Measurements from ENCODE around the gene HERC3. TPM values are rescaled to one million over a fixed set of nuclear protein-coding genes. Genes with fewer than 3 reads are reported as not detected.

The HERC3 gene
- total RNA-seq, 2 donors from 2014 or later, result 41.9 to 45.9 TPM

DNA sequence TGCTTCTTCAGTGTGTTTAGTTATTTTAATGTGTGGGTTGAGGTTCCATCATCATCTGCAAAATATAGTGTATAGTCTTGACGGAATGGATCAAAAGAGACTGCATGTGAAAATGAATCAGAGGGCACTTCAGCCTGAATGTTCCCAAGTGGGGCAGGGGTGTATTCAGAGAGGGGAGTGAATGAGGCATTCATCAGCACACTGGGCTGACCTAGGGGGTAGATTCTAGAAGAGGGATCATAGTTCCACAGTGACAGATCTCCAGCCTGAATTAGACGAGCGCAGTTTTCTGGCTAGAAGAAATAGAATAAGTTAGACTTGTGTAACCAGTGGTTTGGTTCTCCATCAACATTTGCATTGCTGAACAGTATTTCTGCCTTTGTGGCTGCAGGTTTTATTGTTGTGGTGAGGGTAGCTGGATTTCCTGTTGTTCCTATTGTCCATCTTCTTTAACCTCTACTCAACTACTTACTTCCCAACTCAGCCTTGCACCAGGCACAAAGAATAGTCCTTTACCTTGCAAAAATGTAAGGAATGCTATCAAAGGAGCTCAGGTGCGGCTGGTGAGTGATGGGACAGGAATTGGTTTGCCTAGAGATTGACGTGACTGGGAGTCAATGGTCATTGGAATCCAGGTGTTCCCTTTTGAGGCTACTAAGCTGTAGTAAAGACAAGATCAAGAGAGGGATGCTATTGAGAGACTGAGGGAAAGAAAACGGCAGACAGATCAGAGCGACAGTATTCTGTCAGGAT, 54.4 kb downstream of the HERC3 start:
- ATAC-seq, result no peak
- DNase-seq, result no peak
- intact Hi-C loops (cut with DNase I), result no loop called here

DNA sequence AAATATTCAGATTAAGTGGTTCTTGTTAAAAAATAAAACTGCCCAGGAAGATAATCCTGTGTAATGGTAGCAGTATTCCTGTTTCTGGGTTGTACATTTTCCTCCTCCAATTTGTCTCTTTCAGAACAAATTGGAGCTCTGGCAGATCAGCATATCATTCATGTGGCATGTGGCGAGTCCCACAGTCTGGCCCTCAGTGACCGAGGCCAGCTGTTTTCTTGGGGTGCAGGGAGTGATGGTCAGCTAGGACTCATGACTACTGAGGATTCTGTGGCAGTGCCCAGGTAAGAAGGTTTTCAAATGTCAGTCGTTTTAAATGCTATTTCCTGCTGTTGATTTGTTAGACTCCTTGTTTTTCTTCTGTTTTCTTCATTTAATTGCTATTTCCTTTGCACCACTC, 57.4 kb downstream of the HERC3 start:
- ATAC-seq (no peak), DNase-seq (no peak)
- intact Hi-C loops (cut with DNase I), result loop anchor here in 1 of 2 donors (10.0 kb wide), 1 partner anchor 55 kb away; the partner anchor contains the start of gene HERC3

DNA sequence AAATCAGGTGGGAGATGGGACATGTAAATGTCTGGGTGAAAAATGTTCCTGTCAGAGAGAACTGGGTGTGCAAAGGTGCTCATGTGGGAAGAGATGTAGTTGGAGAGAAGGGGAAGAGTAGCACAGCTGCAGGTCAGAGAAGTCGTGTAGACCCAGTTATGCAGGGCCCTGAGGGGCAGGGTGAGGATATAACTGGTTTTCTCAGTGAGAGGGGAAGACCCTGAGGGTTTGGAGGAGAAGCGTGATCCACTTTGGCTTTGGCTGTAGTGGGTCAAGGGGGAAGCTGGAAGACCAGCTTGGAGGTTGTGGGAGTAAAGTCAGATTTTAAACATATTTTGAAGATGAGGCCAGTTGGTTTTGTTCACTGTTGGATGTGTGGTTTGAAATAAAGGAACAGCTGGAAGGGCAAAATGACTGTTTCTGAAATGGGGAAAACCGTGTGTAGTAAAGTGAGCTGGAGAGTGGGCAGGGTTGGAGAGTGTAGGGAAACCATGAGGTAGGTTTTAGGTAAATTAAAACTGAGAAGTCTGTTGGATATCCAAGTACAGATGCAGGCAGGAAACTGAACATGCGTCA, 61.2 kb downstream of the HERC3 start:
- DNase-seq, result no peak
- intact Hi-C loops (cut with DNase I), result loop anchor here in 1 of 2 donors (10.0 kb wide), 1 partner anchor 59 kb away; the partner anchor contains the start of gene HERC3

DNA sequence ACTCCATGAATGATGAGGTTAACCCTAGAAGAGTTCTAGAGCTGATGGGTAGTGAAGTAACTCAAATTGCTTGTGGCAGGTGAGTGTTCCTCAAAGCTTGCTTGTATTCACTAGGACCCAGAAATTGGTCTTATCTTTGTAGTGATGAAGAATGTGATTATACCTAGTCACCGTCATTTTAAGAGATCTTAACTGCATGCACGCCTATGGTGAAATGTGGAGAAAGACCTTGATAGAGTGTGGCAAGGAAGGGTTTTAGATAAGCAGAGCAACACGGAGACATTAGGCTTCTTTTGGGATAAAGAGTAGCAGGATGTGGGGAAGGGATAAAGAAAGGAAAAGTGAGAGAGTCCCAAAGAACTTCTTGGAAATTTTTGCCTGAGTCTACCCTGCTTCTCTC, 62.9 kb downstream of the HERC3 start:
- intact Hi-C loops (cut with DNase I), result loop anchor here (5.0 to 10.0 kb wide), 2 partner anchors 60 to 118 kb away; partner anchors contain the start of gene HERC3 (in 1 of the 2)
- ATAC-seq (no peak), DNase-seq (no peak)

More for the DNA sequence above, 61.2 kb downstream of the HERC3 start:
- ATAC-seq, result no peak

DNA sequence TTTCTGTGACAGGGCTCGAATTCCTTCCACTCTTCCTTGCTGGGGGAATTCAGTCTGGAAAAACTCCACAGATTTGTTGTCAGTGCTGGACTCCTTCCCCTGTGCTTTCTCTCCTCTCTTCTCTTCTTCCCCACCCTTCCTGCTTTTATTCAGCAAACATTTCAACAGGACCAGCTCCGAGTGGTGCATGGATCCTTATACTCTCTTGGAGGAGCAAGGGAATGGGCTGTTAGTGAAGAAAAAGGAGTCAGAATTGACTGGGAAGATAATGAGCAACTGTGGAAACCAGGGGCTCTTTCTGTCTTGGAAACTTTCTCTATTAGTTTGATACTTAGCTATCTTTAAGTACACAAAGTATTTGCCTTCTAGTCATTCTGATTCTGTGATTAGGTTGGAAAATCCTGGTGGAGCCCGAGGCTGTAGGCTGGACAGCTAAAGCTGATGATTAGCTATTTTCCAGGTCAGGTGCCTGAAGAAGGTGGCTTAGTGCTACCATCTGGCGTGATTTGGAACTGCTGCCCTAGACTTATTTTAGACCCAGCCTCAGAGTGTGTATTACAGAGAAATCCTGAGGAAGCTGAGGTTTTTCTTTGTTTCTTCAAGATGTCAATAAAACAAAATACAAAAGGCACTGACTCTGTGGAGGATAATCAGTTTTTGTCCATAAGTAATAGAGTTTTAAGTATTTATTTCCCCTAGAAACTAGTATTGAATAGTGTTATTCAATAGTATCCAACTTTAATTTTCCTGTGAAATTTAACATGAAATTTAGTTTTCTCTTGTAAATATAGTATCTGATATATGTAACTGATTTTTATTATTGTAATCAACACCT, 67.0 kb downstream of the HERC3 start:
- ATAC-seq, result peak; percentile 96
- intact Hi-C loops (cut with DNase I), result loop anchor here (1.0 to 10.0 kb wide), 3 partner anchors 64 to 122 kb away; partner anchors contain the start of gene HERC3 (in 1 of the 2)
- peak; percentile 56 for DNase-seq

DNA sequence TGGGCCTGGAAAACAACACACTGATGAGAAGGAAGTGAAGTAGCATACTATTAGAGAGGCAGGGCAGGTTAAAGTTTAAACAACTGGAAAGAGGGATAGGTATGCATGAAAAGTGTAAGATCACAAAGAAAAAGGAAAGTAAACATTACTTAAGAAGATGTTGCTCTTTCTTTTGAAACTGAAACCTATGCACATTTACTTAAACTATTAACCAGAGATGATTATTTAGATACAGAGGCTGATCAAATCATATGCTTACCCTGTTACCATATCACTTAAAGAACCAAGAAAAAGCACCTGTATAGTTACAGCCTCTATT, 67.6 kb downstream of the HERC3 start:
- no peak for DNase-seq
- ATAC-seq, result no peak
- intact Hi-C loops (cut with DNase I), result loop anchor here (1.0 to 10.0 kb wide), 3 partner anchors 65 to 123 kb away; partner anchors contain the start of gene HERC3 (in 1 of the 2)

DNA sequence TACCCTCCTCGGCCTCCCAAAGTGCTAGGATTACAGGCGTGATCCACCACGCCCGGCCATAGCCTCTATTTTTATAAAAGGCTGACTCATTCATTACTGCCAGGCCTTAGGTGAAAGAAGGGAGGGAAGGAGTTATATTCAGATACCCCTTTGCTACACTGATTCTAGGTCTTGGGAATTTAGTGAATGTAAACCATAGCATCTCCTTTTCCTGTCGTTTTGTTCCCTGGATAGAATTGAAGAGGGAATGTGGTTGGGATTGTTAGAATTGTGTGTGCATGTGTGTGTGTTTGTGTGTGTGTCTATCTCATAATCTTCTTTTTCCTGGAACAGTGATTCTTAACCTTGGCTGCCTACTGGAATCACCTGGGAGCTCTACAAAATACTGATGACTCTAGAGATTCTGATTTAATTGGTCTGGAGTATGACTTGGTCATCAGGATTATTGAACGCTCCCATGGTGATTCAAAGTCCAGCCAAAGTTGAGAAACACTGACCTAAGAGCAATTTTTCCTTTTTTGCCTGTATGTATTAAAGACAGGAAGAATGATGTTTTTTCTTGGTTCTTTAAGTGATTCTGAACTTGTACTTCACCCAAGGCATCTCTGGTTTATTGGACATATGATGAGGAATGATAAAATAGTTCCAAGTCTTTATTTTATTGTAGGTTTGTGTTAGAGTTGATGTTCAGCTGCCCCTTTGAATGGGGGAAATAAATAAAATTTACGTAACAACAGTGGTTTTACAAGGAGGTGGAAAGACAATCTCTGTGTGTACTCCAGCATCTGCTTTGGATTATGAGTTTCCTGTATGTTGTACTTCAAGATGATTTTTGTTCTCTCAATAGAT, 68.4 kb downstream of the HERC3 start:
- ATAC-seq, result no peak
- DNase-seq, result no peak
- intact Hi-C loops (cut with DNase I), result no loop called here

DNA sequence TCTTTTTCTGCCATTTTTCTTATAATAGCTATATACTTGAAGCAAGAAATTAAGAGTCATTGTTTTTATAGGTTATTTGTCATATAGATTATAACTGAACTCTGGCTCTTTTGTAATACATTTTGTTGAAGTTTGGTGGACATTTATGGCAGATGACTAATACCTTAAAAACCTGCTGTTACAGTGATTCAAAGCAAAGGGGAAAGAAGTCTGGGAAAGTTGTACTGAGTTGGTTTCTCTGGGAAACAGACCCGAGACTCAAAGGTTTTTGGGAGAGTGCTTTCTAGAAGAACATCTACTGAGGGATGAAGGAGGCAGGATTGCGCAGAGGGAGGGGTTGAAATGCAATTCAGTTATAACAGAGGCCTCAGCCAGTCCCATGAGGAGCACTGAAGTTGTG, 69.5 kb downstream of the HERC3 start:
- no peak for DNase-seq
- intact Hi-C loops (cut with DNase I), result no loop called here
- ATAC-seq, result no peak

DNA sequence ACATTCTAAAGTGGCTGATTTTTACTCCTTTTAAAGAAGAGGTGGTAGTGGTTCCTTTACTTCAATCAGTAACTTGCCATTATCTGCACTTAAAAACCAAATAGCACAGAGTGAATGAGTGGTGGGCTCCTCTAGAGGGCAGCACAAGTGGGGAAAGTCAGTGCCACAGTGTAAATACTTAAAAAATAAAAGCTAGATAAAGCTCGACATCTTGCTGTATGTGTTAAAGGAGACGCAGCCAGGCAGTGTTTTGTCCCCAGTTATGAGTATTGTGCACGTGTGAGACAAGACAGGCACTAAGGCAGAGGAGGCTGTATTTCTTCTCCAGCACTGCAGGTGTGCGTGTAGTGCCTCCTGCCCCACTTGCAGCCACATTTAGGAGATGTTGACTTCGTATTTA, 80.7 kb downstream of the HERC3 start:
- intact Hi-C loops (cut with DNase I), result no loop called here
- DNase-seq (no peak), ATAC-seq (peak; percentile 32 to 38)

DNA sequence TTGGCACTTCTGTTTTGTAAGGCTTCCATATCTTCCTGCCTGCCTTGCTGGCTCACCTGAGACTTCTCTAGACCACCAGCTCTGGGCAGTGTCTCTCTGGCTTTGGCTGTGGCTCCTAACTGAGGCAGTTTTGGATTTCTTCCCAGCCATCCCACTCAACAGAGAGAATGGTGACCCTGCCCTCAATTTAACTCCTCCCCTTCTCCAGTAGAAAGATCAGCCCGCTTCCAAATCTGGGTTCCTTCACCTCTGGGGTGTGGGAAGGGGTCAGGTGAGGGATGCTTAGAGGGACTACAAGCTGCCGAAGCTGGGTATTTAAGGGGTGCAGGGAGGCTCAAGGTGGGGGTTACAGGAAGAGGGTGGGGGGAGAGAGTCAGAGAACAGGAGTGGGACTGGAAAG, 81.6 kb downstream of the HERC3 start:
- no peak for ATAC-seq
- intact Hi-C loops (cut with DNase I), result no loop called here
- DNase-seq, result no peak

DNA sequence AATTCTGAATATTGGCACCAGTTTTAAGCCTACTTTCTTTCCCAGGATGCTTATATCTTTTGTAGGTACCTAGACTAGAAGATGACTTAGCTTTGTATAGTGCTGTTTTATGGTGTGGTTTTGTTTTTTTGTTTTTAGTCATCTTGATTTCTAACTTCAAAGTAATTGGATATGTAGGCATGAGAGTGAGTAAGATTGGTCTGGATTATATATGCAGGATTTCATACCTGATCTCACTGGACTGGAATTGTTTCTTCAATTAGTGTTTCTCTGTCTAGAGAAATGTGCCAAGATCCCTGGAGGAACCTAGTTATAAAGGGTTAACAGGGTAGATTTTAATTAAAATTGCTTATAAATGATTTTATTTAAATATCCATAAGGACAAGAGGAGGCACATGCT, 82.3 kb downstream of the HERC3 start:
- no peak for DNase-seq
- ATAC-seq, result no peak
- intact Hi-C loops (cut with DNase I), result no loop called here

DNA sequence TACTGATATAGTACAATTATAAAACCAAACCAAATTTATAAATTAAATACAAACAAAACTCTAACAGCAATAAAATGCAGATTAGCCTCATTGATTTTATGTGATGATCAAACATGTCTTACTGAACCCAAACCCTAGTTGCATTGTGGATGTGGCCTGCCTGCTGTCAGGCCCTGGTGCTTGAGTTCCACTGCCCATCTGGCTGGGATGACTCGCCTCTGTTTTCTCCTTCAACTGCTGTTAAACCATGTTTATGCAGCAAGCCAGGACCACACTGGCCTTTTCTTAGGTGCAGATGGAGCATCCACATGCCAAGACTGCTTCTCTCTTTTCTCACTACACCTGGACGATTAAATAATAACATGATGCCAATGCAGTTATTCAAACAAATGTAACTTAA, 82.7 kb downstream of the HERC3 start:
- ATAC-seq, result no peak
- DNase-seq, result no peak
- intact Hi-C loops (cut with DNase I), result no loop called here

DNA sequence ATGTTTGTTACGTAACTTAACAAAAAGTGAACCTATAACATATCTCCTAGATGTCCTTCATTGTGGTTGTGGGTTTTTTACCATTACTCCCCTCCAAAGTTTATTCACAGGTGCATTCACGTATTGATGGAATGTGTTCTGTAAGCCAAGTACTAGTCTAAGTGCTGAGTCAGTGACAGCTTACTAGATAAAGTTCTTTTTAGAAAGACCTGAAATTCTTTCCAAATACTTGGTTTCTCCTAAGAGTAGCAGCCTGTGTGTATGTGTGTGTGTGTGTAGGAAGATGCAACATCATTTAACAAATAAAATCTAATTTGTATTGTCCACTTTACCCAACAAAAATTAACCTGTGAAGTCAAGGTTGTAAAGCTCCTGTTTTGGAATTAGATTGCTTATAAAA, 83.3 kb downstream of the HERC3 start:
- ATAC-seq (peak in 1 of 2 donors; percentile 37), DNase-seq (no peak)
- intact Hi-C loops (cut with DNase I), result no loop called here

DNA sequence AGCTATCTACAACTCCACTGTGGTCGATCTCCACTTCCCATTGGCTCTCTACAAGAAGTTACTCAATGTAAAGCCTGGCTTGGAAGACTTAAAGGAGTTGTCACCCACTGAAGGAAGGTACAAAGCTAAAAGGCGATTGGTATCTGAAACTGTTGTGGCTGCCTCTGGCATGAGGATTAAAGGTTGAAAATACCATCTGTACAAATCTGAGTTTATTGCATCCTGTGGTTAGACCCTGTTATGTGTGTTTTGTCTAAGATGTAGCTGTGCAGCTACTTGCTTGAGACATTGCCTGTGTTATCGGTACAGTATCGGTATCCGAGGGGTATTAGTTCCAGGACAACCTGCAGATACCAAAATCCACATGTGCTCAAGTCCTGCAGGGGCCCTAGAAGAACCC, 88.9 kb downstream of the HERC3 start:
- ATAC-seq (no peak), DNase-seq (no peak)
- intact Hi-C loops (cut with DNase I), result no loop called here

DNA sequence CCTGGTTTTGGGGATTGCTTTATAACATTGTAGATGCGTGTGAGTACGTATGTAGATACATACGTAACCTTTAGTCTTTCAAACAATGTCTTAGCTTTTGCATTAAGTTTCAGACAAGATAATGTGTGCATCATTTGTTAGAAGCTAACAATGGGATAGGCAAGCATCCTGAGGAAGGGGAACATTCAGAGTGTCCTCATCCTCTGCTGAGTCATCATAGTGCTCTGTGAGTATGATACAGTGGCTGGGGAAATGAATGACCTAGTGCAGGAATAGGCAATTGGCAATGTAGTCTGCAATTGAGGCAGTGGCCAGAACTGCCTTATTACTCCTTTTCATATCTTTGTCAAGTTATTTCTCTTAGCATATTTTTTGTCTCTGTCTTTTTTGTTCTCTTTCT, 98.1 kb downstream of the HERC3 start:
- intact Hi-C loops (cut with DNase I), result no loop called here
- peak; percentile 38 to 92 for ATAC-seq
- DNase-seq, result no peak

DNA sequence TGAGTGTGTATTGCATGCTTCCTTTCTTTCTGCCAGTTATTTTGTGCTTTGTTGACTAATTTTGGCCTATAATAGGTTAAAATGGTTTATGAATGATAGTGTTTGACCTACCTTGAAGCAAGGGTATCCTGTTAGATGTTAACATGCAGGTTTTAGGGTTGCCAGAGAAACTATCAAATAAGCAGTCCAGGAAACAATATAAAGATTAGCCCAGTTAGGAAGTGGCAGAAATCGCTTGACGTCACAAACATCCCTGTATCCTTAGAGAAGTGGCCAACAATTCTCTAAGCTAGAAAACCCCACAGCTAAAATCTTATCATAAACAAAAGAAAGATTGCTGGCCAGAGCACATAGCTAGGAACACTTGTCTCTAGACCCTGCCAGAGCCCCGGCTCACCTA, 101.5 kb downstream of the HERC3 start:
- DNase-seq, result no peak
- no peak for ATAC-seq
- intact Hi-C loops (cut with DNase I), result no loop called here

DNA sequence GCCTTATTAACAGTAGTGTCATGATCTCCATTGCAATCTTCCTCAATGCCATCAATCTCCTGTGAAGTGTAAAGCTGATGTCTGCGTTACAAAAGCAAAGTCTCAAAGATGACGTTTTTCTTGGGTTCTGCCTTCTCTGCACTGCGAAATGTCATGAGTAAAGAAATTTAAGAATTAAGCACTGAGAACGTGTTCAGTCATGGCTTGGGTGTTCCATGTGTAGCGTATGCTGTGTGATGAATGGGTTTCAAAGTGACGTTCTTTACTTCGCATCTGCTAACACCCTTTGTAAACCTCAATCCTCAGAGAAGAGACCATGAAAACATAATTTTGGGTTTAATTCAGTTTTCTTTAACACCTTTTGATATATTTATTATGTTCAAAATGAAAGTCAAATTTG, 104.3 kb downstream of the HERC3 start:
- ATAC-seq, result peak in 1 of 2 donors; percentile 17
- no peak for DNase-seq
- intact Hi-C loops (cut with DNase I), result no loop called here

DNA sequence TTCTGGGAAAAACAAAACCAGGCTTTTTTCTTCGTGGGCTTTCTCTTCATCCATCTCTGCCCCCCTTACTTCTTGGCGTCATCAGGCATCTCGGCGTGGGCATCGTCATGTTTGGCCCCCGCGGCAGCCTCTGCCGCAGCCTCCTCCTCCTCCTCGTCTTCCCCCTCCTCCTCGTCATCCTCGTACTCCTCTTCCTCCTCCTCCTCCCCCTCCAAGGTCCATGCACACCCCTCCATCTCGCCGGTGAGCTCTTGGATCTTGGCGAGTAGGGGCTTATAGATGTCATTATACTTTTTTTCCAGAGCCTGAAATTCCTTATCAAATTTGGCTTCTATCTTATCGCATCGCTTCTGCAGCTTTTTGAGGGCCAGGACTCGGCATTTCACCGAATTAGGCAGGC, 104.9 kb downstream of the HERC3 start:
- DNase-seq (peak; percentile 36), ATAC-seq (peak; percentile 53 to 61)
- intact Hi-C loops (cut with DNase I), result no loop called here
